ENCODE data around the gene COPB2.

The COPB2 gene

GRCh38 chr3:139317215-139317614, 72.2 kb downstream of the COPB2 start:
- no peak for TF ChIP-seq CTCF (IDR thresholded peaks at IDR 0.05; ENCODE audit: borderline replicate concordance, insufficient read depth, low read depth, low read length)
- H3K4me3 ChIP-seq (ENCODE audit: low read depth, low read length), result no peak overlapping the region

- H3K4me3 ChIP-seq (ENCODE audit: low read depth, low read length), result no peak overlapping the region
- TF ChIP-seq CTCF (IDR thresholded peaks at IDR 0.05; ENCODE audit: borderline replicate concordance, insufficient read depth, low read depth, low read length), result no peak
These were observed 75.5 kb downstream of the COPB2 start for GRCh38 chr3:139313921-139314320.

DNA sequence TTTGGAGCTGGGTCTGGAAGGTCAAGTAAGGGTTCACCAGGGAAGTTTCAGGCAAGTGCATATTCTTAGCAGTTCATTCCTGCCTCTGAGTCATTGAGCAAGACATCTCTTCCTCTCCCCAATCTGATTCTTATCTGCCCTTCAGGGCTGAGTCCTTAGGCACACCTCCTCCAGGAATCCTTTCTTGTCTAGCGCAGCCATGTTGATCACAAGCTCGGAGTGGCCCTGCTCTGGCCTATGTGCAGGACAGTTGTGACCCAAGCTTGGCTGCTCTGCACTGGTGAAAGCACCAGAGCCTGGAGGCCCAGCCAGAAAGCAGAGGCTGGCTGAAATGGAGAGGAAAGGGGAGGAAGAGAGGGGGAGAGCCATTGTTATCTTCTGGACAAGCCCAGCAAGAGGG, 76.5 kb downstream of the COPB2 start:
- H3K4me3 ChIP-seq (ENCODE audit: low read depth, low read length), result no peak overlapping the region
- TF ChIP-seq CTCF (IDR thresholded peaks at IDR 0.05; ENCODE audit: borderline replicate concordance, insufficient read depth, low read depth, low read length), result no peak

- H3K4me3 ChIP-seq (ENCODE audit: low read depth, low read length), result no peak overlapping the region
- TF ChIP-seq CTCF (IDR thresholded peaks at IDR 0.05; ENCODE audit: borderline replicate concordance, insufficient read depth, low read depth, low read length), result no peak
These were observed 77.0 kb downstream of the COPB2 start for GRCh38 chr3:139312416-139312815.

DNA sequence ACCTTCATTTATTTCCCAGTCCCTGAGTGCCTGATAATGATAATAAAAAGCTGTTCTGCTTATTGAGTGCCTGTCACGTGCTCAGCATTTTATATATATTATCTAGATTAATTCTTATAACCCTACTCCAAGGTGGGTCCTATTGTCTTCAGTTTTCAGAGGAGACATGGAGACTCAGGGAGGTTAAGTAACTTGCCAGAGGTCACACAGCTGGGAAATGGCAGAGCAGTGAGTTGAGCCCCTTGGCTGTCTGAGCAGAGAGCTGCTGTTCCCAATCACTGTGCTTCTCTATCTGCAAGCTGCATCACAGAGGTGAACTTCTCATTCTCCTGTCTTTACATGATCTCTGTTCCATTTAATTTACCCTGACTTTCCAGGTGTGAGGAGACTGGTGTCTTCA, 77.9 kb downstream of the COPB2 start:
- no peak overlapping the region for H3K4me3 ChIP-seq (ENCODE audit: low read depth, low read length)
- no peak for TF ChIP-seq CTCF (IDR thresholded peaks at IDR 0.05; ENCODE audit: borderline replicate concordance, insufficient read depth, low read depth, low read length)

DNA sequence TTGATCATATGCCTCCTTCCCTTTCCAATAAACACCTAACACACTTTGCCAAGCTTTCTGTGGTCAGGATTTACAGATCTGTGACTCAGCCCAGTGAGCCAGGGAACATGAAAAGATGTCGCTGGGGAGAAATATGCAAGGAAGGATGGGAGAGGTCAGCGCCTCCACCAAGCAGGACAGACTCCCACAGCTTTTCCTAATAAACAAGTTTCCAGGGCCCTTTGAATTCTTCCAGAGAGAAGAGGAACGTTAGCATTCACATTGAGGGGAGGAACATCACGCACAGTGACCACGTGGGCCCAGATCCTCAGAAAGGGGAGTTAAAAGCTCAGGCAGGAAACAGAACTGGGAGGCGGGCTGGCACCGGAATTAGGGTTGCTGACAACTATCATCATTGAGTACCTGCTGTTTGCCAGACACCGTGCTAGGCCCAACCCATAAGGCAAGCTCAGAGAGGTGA, 78.9 kb downstream of the COPB2 start:
- TF ChIP-seq CTCF (IDR thresholded peaks at IDR 0.05; ENCODE audit: borderline replicate concordance, insufficient read depth, low read depth, low read length), result no peak

DNA sequence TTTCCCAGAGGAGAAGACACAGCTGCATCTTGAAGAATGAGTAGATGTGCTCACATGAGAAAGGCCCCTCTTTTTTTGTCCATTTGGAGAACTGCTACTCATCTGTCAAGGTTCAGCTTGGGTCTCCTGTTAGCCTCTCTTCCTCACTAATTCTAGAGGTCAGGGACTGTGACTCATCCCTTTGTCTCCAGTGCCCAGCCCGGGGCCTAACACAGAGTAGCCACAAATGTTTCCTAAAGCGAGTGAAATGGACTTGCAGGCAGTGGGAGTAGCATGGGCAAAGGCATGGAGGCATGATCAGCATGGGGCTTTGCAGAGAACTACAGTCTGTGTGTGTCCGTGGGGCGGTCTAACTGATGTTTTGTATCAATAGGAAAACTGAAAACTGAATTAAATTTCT, 79.6 kb downstream of the COPB2 start:
- no peak for TF ChIP-seq CTCF (IDR thresholded peaks at IDR 0.05; ENCODE audit: borderline replicate concordance, insufficient read depth, low read depth, low read length)
- H3K4me3 ChIP-seq (ENCODE audit: low read depth, low read length), result no peak overlapping the region

More for the DNA sequence above, 78.9 kb downstream of the COPB2 start:
- H3K4me3 ChIP-seq (ENCODE audit: low read depth, low read length), result no peak overlapping the region

Data from GM12875 (cell line).